ENCODE data around the gene FAR2.

The FAR2 gene

DNA sequence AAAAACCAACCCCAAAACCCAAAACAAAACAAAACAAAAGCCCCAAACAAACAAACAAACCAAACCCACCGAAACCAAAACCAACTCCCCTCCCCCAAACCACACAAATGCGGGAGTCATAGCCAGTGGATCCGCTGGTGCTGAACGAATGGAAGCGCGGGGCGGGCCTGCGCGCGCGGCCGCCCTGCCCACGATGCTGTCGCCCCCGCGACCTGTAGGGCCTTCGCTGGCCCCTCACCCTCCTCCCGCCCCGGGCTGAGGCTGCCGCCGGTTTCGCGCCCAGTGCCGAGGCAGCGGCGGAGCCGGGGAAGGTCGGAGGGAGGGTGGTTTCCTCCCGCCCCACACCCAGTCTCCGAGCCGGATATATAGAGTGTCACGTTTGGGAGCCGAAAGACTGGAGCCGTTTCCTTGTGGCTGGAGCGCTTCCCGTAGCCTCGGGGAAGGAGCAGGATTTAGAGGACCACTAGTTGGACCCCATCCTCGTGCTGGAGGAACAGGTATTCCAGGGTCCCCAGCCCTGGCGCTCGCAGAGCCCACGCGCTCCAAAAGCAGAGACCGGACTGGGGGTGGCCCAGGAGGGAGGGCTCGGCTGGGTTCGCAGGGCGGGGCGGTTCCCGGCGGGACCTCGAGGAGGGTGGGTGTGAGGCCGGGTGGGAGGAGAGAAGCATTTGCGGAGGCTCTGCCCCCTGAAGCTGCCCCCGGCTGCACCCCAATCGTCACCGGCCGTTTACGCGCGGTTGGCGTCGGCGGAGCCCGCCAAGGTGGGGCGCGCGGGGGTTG lies at the start of gene FAR2:
Gene FAR2, plus strand, starts transcription at position 368 of the 780 bp plus-strand sequence. CDS start 121,172 bp downstream, outside the sequence.
- H3K27ac ChIP-seq (ENCODE audit: low read length): no peak within 1 kb of the TSS
- no peaks in the 10 kb centered on the region for H3K9me3 ChIP-seq (ENCODE audit: control insufficient read depth, low read depth, low read length)
- H3K9ac ChIP-seq (ENCODE audit: low read length): peak within 1 kb of the TSS; percentile 71
- no peaks in the 10 kb centered on the region for H3K36me3 ChIP-seq (ENCODE audit: control insufficient read depth, low read depth, low read length)
- H3K4me3 ChIP-seq (ENCODE audit: low read length): peak within 1 kb of the TSS; percentile 88
- peaks cover 6% of the 10 kb centered on the region for H3K27me3 ChIP-seq (ENCODE audit: control insufficient read depth, insufficient read depth, low read length)
- H3K4me1 ChIP-seq (ENCODE audit: control insufficient read depth, low read depth, low read length): peaks cover 42% of the 10 kb centered on the region

DNA sequence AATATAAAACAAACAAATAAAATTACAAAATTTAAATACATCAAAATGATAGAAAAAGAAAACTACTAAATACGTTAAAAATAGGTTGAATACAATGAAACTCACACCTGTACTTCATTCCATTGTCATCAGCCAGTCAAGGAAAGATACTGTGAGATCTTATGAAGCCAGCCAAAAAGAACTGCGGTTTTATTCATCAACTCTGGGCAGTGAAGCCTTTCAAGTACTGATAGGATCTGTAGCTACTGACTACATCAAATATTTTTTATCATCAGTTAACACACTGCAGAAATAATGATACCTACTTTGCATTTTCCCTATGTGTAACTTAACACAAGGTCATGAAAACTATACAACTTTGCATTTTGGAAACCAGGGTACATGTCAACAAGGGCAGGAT lies 46.3 kb upstream of the FAR2 start:
- no peaks in the 10 kb centered on the region for H3K4me1 ChIP-seq (ENCODE audit: control insufficient read depth, low read depth, low read length)
- H3K36me3 ChIP-seq (ENCODE audit: control insufficient read depth, low read depth, low read length): no peaks in the 10 kb centered on the region
- no peak overlapping the region for H3K9ac ChIP-seq (ENCODE audit: low read length)
- no peaks in the 10 kb centered on the region for H3K9me3 ChIP-seq (ENCODE audit: control insufficient read depth, low read depth, low read length)
- no peaks in the 10 kb centered on the region for H3K27me3 ChIP-seq (ENCODE audit: control insufficient read depth, insufficient read depth, low read length)
- H3K27ac ChIP-seq (ENCODE audit: low read length): no peak overlapping the region
- no peak overlapping the region for H3K4me3 ChIP-seq (ENCODE audit: low read length)

DNA sequence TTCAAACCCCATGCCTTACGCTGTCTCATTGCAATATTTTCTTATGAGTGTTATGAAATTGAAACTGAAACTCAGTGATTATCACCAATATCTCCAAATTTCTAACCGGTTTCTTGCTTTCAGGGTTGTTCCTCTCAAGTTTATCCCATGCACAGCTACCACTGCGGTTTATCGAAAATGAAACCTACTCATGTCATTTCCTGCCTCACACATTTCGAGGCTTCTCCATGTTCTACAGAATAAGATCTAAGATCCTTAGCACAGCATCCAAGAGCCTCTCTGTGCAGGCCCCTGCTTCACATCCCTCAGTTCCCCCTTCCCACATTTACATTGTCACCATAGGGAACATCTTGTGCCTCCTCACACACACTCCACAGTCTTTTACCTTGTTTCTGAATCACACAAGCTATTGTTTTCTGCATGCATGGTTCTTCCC lies 45.5 kb upstream of the FAR2 start:
- no peaks in the 10 kb centered on the region for H3K4me1 ChIP-seq (ENCODE audit: control insufficient read depth, low read depth, low read length)
- H3K27ac ChIP-seq (ENCODE audit: low read length): no peak overlapping the region
- H3K9ac ChIP-seq (ENCODE audit: low read length): no peak overlapping the region
- H3K4me3 ChIP-seq (ENCODE audit: low read length): no peak overlapping the region
- no peaks in the 10 kb centered on the region for H3K27me3 ChIP-seq (ENCODE audit: control insufficient read depth, insufficient read depth, low read length)
- no peaks in the 10 kb centered on the region for H3K9me3 ChIP-seq (ENCODE audit: control insufficient read depth, low read depth, low read length)
- H3K36me3 ChIP-seq (ENCODE audit: control insufficient read depth, low read depth, low read length): no peaks in the 10 kb centered on the region

DNA sequence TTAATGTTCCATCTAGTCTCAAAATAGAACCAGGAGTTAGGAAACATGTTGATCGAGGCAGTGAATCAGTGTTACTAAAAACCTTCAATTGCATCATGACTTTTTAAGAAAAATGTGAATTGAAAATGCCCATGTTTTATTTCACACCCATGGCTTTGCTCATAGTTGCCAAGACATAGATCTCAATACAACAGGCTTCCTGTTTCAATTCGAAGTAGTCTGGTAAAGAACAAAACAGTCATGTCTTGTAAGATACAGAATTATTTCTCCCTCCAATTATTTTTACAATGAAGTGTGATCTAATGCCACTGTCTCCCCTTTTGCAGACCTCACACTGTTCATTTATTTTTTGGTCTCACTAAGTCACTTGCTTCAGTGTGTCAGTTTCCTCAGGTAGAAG lies 44.6 kb upstream of the FAR2 start:
- Histone ChIP-seq H3K9me3 (ENCODE audit: control insufficient read depth, low read depth, low read length) (no peaks in the 10 kb centered on the region), H3K27ac (ENCODE audit: low read length) (no peak overlapping the region), H3K27me3 (ENCODE audit: control insufficient read depth, insufficient read depth, low read length) (no peaks in the 10 kb centered on the region), H3K4me1 (ENCODE audit: control insufficient read depth, low read depth, low read length) (no peaks in the 10 kb centered on the region), H3K4me3 (ENCODE audit: low read length) (no peak overlapping the region), H3K36me3 (ENCODE audit: control insufficient read depth, low read depth, low read length) (no peaks in the 10 kb centered on the region), H3K9ac (ENCODE audit: low read length) (no peak overlapping the region)

DNA sequence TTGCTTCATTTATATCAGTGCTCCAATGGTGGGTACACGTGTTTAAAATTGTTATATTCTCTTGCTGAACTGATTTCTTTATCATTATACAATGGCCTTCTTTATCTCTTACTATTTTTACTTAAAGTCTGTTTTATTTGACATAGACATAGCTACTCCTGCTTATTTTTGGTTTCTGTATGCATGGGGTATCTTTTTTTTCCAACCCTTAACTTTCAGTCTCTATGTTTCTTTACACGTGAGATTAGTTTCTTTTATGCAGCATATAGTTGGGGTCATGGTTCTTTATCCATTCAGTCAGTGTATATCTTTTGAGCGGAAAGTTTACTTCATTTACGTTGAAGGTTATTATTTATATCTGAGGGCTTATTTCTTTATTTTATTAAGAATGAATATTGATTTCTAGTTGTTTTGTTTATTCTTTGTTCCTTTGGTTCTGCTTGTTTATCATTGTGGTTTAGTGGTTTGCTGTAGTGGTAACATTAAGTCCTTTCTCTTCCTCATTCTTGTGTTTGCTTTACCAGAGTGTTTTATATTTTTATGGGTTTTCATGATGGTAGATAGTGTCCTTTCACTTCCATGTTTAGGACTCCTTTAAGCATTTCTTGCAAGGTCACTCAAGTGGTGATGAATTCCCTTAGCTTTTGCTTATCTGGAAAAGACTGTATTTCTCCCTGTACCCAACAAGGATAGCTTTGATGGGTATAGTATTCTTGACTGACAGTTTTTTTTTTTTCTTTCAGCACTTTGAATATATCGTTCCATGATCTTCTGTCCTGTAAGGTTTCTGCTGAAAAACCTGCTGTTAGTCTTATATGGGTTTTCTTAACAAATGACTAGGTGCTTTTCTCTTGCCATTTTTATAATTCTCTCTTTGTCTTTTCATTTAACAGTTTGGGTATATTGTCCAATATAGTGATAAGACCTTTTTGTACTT lies 38.3 kb upstream of the FAR2 start:
- no peak overlapping the region for H3K4me3 ChIP-seq (ENCODE audit: low read length)
- H3K9ac ChIP-seq (ENCODE audit: low read length): no peak overlapping the region
- H3K27me3 ChIP-seq (ENCODE audit: control insufficient read depth, insufficient read depth, low read length): no peaks in the 10 kb centered on the region
- no peaks in the 10 kb centered on the region for H3K4me1 ChIP-seq (ENCODE audit: control insufficient read depth, low read depth, low read length)
- no peaks in the 10 kb centered on the region for H3K36me3 ChIP-seq (ENCODE audit: control insufficient read depth, low read depth, low read length)
- no peaks in the 10 kb centered on the region for H3K9me3 ChIP-seq (ENCODE audit: control insufficient read depth, low read depth, low read length)
- H3K27ac ChIP-seq (ENCODE audit: low read length): no peak overlapping the region

DNA sequence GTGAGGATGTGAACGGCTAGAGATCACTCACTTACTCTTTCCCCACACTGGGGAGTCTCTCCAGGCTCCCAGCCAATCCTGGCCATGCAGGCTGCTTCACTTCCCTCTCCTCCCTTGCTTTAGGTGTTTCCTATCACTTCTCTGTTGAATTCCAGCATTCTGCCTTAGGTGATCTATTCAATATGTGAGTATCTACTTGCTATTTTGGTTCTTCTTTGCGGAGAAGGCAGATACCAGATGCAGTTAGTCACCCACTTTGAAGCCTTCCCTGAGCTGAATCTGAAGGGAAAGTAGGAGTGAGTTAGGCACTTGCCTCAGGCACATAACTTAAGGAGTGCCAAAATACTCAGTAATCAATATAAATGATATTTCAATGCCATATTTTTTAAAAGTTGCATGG lies 36.0 kb upstream of the FAR2 start:
- no peak overlapping the region for H3K27ac ChIP-seq (ENCODE audit: low read length)

DNA sequence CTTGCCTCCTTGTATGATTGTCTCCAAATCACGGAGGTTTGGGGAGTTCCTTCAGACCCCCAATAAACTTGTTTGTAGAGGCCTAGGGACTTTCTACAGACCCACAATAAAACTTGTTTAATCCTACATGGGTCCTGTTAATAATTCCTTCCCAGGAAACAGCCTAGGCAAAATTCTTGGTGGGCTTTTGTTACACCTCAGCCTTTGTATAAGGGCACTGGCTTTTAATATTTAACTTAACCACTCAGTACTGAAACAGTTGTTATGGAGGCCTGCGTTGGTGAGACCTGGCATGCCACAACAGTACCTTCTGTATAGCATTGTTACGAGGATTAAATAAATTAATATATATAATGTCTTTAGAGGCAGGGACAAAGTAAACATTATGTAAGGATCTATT lies 32.7 kb upstream of the FAR2 start:
- Histone ChIP-seq H3K9ac (ENCODE audit: low read length) (no peak overlapping the region), H3K36me3 (ENCODE audit: control insufficient read depth, low read depth, low read length) (no peaks in the 10 kb centered on the region), H3K27me3 (ENCODE audit: control insufficient read depth, insufficient read depth, low read length) (no peaks in the 10 kb centered on the region), H3K9me3 (ENCODE audit: control insufficient read depth, low read depth, low read length) (no peaks in the 10 kb centered on the region), H3K4me1 (ENCODE audit: control insufficient read depth, low read depth, low read length) (no peaks in the 10 kb centered on the region), H3K4me3 (ENCODE audit: low read length) (no peak overlapping the region), H3K27ac (ENCODE audit: low read length) (no peak overlapping the region)

More for the DNA sequence above, 36.0 kb upstream of the FAR2 start:
- no peak overlapping the region for H3K4me3 ChIP-seq (ENCODE audit: low read length)
- no peak overlapping the region for H3K9ac ChIP-seq (ENCODE audit: low read length)
- no peaks in the 10 kb centered on the region for H3K4me1 ChIP-seq (ENCODE audit: control insufficient read depth, low read depth, low read length)
- no peaks in the 10 kb centered on the region for H3K36me3 ChIP-seq (ENCODE audit: control insufficient read depth, low read depth, low read length)
- H3K9me3 ChIP-seq (ENCODE audit: control insufficient read depth, low read depth, low read length): no peaks in the 10 kb centered on the region
- no peaks in the 10 kb centered on the region for H3K27me3 ChIP-seq (ENCODE audit: control insufficient read depth, insufficient read depth, low read length)

DNA sequence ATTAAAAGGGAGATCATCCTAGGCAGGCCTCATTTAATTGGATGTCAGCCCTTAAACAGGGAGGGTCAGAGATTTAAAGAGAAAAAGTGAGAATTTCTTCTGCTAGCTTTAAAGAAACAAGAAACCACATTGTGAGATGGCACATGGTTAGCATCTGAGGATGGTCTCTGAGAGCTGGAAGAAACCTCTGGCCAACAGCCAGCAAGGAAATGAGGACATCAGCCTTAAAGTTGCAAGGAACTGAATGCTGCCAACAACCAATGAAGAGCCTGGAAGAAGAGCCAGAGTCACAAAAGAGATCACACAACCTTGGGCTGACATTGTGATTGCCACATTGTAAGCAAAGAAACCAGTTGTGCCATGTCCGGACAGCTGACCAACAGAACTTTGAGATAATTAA lies 17.5 kb upstream of the FAR2 start:
- H3K27me3 ChIP-seq (ENCODE audit: control insufficient read depth, insufficient read depth, low read length): no peaks in the 10 kb centered on the region
- no peaks in the 10 kb centered on the region for H3K9me3 ChIP-seq (ENCODE audit: control insufficient read depth, low read depth, low read length)
- H3K36me3 ChIP-seq (ENCODE audit: control insufficient read depth, low read depth, low read length): no peaks in the 10 kb centered on the region
- no peaks in the 10 kb centered on the region for H3K4me1 ChIP-seq (ENCODE audit: control insufficient read depth, low read depth, low read length)
- no peak overlapping the region for H3K27ac ChIP-seq (ENCODE audit: low read length)
- no peak overlapping the region for H3K4me3 ChIP-seq (ENCODE audit: low read length)
- H3K9ac ChIP-seq (ENCODE audit: low read length): no peak overlapping the region

DNA sequence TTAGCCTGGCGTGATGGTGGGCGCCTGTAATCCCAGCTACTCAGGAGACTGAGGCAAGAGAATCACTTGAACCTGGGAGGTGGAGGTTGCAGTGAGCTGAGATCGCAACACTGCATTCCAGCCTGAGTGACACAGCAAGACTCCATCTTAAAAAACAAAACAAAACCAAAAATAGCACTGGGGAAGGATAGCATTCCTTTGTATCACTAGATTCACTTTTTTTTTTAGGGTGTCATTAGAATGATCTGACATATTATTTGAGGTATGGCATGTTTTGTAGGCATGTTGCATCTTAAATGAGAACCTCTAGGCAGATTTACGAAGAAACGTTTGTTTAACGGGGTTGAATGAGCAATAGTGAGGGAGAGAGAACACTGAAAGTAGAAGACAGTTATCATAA lies 16.8 kb upstream of the FAR2 start:
- Histone ChIP-seq H3K9ac (ENCODE audit: low read length) (no peak overlapping the region), H3K27ac (ENCODE audit: low read length) (no peak overlapping the region), H3K27me3 (ENCODE audit: control insufficient read depth, insufficient read depth, low read length) (no peaks in the 10 kb centered on the region), H3K4me3 (ENCODE audit: low read length) (no peak overlapping the region), H3K36me3 (ENCODE audit: control insufficient read depth, low read depth, low read length) (no peaks in the 10 kb centered on the region), H3K4me1 (ENCODE audit: control insufficient read depth, low read depth, low read length) (no peaks in the 10 kb centered on the region), H3K9me3 (ENCODE audit: control insufficient read depth, low read depth, low read length) (no peaks in the 10 kb centered on the region)

DNA sequence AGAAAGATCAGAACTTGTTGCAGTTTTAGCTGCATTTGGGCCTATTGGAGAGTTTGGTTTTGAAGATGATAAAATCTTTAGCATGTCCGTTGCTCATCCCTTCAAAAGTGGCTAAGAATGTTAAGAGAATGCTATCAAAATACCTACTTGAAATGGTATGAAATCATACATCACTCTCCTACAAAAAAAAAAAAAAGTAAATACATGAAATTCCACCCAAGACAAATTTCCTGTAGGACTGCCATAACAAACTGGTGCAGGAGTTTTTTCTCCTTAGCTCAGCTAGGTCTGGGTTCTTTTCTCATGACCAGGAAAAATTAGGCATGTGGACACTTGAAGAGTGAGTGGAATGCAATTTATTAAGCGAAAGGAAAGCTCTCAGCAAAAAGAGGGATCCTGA lies 15.9 kb upstream of the FAR2 start:
- Histone ChIP-seq H3K27me3 (ENCODE audit: control insufficient read depth, insufficient read depth, low read length) (no peaks in the 10 kb centered on the region), H3K36me3 (ENCODE audit: control insufficient read depth, low read depth, low read length) (no peaks in the 10 kb centered on the region), H3K27ac (ENCODE audit: low read length) (no peak overlapping the region), H3K9ac (ENCODE audit: low read length) (no peak overlapping the region), H3K4me3 (ENCODE audit: low read length) (no peak overlapping the region), H3K4me1 (ENCODE audit: control insufficient read depth, low read depth, low read length) (no peaks in the 10 kb centered on the region), H3K9me3 (ENCODE audit: control insufficient read depth, low read depth, low read length) (no peaks in the 10 kb centered on the region)

DNA sequence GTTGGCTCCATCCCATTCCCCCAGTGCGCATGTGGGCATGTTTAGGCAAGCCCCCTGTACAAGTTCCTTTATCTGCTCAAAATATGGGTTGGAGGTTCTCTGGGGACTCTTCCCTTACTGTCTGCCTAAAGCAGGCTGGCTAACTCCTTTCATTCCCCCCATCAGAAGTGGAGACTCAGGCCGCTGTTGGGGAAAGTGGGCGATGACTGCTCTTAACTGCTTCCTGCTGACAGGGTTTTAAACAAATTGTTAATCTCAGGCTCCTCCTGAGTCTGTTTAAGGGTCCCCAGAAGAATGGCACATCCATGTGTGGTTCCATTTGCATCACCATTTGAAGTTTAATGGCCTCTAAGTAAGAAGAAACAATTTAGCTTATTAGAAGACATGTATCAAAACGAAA lies 15.4 kb upstream of the FAR2 start:
- Histone ChIP-seq H3K4me1 (ENCODE audit: control insufficient read depth, low read depth, low read length) (no peaks in the 10 kb centered on the region), H3K9ac (ENCODE audit: low read length) (no peak overlapping the region), H3K9me3 (ENCODE audit: control insufficient read depth, low read depth, low read length) (no peaks in the 10 kb centered on the region), H3K4me3 (ENCODE audit: low read length) (no peak overlapping the region), H3K36me3 (ENCODE audit: control insufficient read depth, low read depth, low read length) (no peaks in the 10 kb centered on the region), H3K27me3 (ENCODE audit: control insufficient read depth, insufficient read depth, low read length) (no peaks in the 10 kb centered on the region), H3K27ac (ENCODE audit: low read length) (no peak overlapping the region)
